Measurements from ENCODE around the gene SORL1-AS1.

SORL1-AS1 gene

DNA sequence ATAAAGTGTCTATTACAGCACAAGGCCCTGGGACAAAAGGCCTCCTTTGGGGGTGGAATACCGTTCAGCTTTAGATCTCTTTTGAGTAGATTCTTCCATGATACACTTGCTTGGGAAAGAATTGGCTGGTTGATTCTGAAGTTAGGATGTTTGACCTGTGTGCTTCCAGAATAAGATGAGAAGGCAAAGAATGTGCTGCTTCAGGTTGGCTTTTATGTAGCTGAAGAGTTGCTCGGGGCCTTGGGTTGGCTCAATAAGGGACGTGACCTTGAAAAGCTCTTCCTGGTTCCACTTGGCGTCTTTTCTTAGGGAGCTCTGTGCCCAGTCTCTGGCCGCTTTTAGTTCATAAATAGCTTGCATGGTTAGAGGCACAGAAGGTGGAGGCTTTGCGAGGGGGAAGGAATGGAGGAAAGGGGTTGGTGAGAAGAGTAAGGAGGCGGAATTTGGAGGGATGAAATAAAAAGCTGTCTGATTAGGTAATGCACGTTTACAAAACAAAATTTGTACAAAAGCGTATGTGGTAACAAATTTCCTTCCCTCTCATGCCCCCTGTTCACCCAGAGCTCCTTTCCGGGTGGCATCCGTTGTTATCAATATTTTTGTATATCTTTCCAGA, 4.2 kb upstream of the SORL1-AS1 start:
- no peak overlapping the region for H3K27ac ChIP-seq (ENCODE audit: low read depth, low read length)
- H3K27me3 ChIP-seq (ENCODE audit: control insufficient read depth, insufficient read depth, low read length), result no peaks in the 10 kb centered on the region

DNA sequence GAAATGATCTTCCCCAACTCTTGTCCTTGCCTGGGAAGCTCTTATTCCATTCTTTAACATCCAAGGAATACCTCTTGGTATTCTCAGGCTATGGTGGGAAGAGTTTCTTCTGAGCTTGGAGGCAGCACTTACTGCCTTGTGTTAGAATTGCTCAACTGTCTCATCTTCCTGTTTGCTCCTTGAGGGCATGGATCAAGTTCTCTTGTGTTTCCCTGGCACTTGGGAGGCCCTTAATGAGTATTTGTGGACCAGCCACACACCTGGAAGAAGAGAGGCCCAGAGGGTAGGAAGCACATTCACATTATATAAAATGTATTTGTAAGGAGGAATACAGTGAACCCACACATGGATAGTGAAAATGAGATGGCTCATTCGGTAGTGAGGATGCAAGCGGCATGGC, 3.4 kb upstream of the SORL1-AS1 start:
- no peaks in the 10 kb centered on the region for H3K27me3 ChIP-seq (ENCODE audit: control insufficient read depth, insufficient read depth, low read length)
- H3K27ac ChIP-seq (ENCODE audit: low read depth, low read length), result no peak overlapping the region
- H3K9ac ChIP-seq (ENCODE audit: low read length), result no peak overlapping the region

More for the DNA sequence above, 4.2 kb upstream of the SORL1-AS1 start:
- no peaks in the 10 kb centered on the region for H3K36me3 ChIP-seq (ENCODE audit: control insufficient read depth, insufficient read depth, low read length)
- no peak overlapping the region for H3K9ac ChIP-seq (ENCODE audit: low read length)
- peaks cover 3% of the 10 kb centered on the region for H3K4me1 ChIP-seq (ENCODE audit: control insufficient read depth, insufficient read depth, low read length)
- H3K4me3 ChIP-seq (ENCODE audit: low read length), result no peak overlapping the region

GRCh38 chr11:121455115-121455514, 2.3 kb upstream of the SORL1-AS1 start:
- no peaks in the 10 kb centered on the region for H3K36me3 ChIP-seq (ENCODE audit: control insufficient read depth, insufficient read depth, low read length)
- no peaks in the 10 kb centered on the region for H3K4me1 ChIP-seq (ENCODE audit: control insufficient read depth, insufficient read depth, low read length)
- H3K9ac ChIP-seq (ENCODE audit: low read length), result no peak overlapping the region
- H3K27ac ChIP-seq (ENCODE audit: low read depth, low read length), result no peak overlapping the region
- H3K4me3 ChIP-seq (ENCODE audit: low read length), result no peak overlapping the region
- H3K27me3 ChIP-seq (ENCODE audit: control insufficient read depth, insufficient read depth, low read length), result no peaks in the 10 kb centered on the region

More for the DNA sequence above, 3.4 kb upstream of the SORL1-AS1 start:
- Histone ChIP-seq H3K36me3 (ENCODE audit: control insufficient read depth, insufficient read depth, low read length) (no peaks in the 10 kb centered on the region), H3K4me3 (ENCODE audit: low read length) (no peak overlapping the region), H3K4me1 (ENCODE audit: control insufficient read depth, insufficient read depth, low read length) (peaks cover 3% of the 10 kb centered on the region)

DNA sequence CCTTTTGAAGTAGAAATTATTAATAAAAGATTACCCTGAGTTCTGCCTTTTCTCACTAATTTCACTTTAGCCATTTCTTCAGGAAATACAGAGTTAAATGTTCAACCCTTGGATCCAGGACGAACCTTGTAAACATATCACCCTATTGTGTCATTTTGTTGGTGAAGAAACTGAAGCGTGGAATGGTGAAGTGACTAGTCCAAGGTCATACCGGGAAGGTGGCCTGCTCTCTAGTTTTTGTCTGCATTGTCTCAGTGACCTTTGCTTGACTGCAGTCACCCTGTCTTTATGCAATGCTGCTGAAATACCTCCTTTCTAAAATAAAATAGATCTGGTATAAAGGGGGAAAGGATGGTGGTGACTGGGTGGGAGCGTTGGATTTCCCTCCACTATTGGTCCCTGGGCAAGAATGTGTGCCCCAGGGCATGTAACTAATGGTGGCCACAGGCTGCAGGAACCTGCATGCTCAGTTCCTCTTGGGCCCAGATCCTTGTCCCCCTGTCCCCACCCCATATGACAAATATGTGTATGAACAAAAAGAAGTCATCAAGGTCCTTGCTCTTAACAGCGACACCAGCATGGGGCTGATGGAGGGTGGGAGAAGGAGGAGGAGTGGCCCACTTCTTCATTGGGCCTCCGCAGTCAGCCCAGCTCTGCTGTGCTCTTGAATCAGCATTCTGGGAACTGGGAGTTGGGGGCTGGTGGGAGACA, 977 bp upstream of the SORL1-AS1 start:
- no peak overlapping the region for H3K27ac ChIP-seq (ENCODE audit: low read depth, low read length)
- H3K27me3 ChIP-seq (ENCODE audit: control insufficient read depth, insufficient read depth, low read length), result no peaks in the 10 kb centered on the region
- H3K36me3 ChIP-seq (ENCODE audit: control insufficient read depth, insufficient read depth, low read length), result no peaks in the 10 kb centered on the region
- peak overlapping the region; percentile 83 for H3K4me3 ChIP-seq (ENCODE audit: low read length)
- H3K4me1 ChIP-seq (ENCODE audit: control insufficient read depth, insufficient read depth, low read length), result no peaks in the 10 kb centered on the region
- H3K9ac ChIP-seq (ENCODE audit: low read length), result no peak overlapping the region

DNA sequence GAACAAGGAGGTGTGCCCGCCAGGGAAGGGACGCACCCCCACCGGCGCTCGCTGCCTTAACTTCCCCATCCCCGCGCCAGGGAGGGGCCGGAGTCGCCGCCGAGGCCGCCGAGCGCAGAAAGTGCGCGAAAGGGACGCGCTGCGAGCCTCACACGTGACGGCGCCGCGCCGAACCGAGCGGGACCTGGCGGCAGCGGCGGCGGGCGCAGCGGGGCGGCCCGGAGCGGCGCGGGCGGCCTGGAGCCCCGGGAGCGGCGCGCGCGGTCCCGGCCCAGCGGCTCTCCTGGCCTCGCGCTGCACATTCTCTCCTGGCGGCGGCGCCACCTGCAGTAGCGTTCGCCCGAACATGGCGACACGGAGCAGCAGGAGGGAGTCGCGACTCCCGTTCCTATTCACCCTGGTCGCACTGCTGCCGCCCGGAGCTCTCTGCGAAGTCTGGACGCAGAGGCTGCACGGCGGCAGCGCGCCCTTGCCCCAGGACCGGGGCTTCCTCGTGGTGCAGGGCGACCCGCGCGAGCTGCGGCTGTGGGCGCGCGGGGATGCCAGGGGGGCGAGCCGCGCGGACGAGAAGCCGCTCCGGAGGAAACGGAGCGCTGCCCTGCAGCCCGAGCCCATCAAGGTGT, 670 bp downstream of the SORL1-AS1 start, which contains the start of gene SORL1:
TSS of gene SORL1 (plus strand) at position 329 of the 623 bp plus-strand sequence. CDS start at position 347, 18 bp downstream.
- Histone ChIP-seq H3K4me1 (ENCODE audit: control insufficient read depth, insufficient read depth, low read length) (no peaks in the 10 kb centered on the region), H3K27me3 (ENCODE audit: control insufficient read depth, insufficient read depth, low read length) (no peaks in the 10 kb centered on the region), H3K36me3 (ENCODE audit: control insufficient read depth, insufficient read depth, low read length) (no peaks in the 10 kb centered on the region), H3K9ac (ENCODE audit: low read length) (peak within 1 kb of the TSS; percentile 43), H3K27ac (ENCODE audit: low read depth, low read length) (no peak within 1 kb of the TSS), H3K4me3 (ENCODE audit: low read length) (peak within 1 kb of the TSS; percentile 83)

DNA sequence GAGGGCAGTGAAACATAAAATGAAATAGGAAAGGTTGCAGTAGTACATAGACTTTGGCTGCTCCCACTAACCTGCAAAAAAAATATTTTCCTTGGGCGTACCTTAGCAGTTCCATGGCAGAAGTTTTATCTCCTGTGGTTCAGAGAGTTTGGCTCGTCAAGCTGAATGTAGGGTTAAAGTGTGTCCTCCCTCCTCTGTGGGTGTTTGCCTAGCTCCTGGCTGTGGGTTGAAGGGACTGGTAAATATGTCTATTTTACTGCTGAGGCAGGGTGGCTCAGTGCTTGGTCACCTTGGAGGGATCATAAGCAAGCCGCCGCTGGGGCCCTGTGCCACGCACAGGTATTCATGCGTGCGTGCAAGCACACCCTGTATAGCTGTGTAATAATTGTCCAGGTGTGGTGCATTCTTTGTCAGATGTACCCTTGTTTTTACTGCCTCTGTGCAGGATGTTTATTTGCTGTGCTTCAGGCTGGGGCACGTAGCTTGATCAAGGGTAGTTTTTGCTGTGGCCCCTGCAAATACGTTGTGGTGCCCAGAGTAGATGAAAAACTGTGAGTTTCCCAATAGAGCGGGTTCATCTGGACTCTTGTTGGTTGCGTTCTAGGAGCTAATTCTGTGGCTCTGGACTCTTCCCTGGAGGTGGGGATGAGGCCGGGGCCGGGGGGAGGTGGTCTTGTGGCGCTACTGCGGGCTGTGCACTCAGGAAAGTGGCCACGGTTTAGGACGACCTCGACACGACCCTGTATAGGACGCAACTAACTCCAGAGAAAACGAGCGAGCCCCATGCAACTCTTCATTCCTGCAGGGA, 1.4 kb downstream of the SORL1-AS1 start:
- Histone ChIP-seq H3K4me1 (ENCODE audit: control insufficient read depth, insufficient read depth, low read length) (no peaks in the 10 kb centered on the region), H3K27me3 (ENCODE audit: control insufficient read depth, insufficient read depth, low read length) (no peaks in the 10 kb centered on the region), H3K9ac (ENCODE audit: low read length) (peak overlapping the region; percentile 43), H3K36me3 (ENCODE audit: control insufficient read depth, insufficient read depth, low read length) (no peaks in the 10 kb centered on the region), H3K4me3 (ENCODE audit: low read length) (peak overlapping the region; percentile 83), H3K27ac (ENCODE audit: low read depth, low read length) (no peak overlapping the region)

- no peaks in the 10 kb centered on the region for H3K27me3 ChIP-seq (ENCODE audit: control insufficient read depth, insufficient read depth, low read length)
- no peak overlapping the region for H3K27ac ChIP-seq (ENCODE audit: low read depth, low read length)
Observed at GRCh38 chr11:121450401-121450800, 2.4 kb downstream of the SORL1-AS1 start.

DNA sequence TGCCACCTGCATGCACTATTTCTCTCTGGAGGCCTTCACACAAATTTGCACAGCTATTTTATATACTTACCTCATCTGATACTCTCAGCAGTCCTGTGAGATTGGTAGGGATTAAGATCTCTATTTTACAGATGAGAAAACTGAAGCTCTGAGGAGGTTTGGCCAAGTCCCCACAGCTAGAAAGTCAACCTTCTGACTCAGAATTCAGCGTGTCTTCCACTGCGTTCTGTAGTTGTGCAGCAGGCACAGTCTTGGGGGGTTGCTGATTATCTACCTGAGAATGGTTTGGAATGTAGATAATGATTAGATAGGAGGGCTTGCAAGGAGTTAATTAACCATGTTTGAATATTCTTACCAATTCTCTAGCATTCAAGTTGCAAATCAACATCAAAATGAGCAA, 3.1 kb downstream of the SORL1-AS1 start:
- no peaks in the 10 kb centered on the region for H3K4me1 ChIP-seq (ENCODE audit: control insufficient read depth, insufficient read depth, low read length)
- no peaks in the 10 kb centered on the region for H3K36me3 ChIP-seq (ENCODE audit: control insufficient read depth, insufficient read depth, low read length)
- no peak overlapping the region for H3K9ac ChIP-seq (ENCODE audit: low read length)
- no peak overlapping the region for H3K4me3 ChIP-seq (ENCODE audit: low read length)
- H3K27me3 ChIP-seq (ENCODE audit: control insufficient read depth, insufficient read depth, low read length), result no peaks in the 10 kb centered on the region
- no peak overlapping the region for H3K27ac ChIP-seq (ENCODE audit: low read depth, low read length)

More at GRCh38 chr11:121450401-121450800, 2.4 kb downstream of the SORL1-AS1 start:
- Histone ChIP-seq H3K9ac (ENCODE audit: low read length) (no peak overlapping the region), H3K4me3 (ENCODE audit: low read length) (peak overlapping the region; percentile 10), H3K4me1 (ENCODE audit: control insufficient read depth, insufficient read depth, low read length) (no peaks in the 10 kb centered on the region), H3K36me3 (ENCODE audit: control insufficient read depth, insufficient read depth, low read length) (no peaks in the 10 kb centered on the region)

DNA sequence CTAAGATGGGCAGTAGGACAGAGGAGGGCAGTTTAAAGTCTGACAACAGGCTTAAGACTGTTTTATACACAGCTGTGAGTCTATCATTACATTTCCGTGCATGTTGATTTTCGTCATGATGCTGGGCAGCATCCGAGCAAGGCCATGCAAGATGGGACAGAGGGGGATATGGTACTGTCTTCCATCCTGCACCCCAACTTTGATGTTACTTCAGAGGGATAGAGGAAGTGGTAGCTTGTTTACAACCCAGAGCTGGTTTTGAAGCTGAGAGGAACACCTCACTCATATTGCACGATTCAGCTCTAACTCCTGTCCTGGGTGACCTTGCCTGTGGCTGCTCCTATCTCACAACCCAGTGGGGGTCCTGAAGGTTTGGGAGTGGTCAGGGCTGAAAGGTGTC, 3.6 kb downstream of the SORL1-AS1 start:
- no peak overlapping the region for H3K9ac ChIP-seq (ENCODE audit: low read length)
- H3K4me3 ChIP-seq (ENCODE audit: low read length), result no peak overlapping the region
- no peaks in the 10 kb centered on the region for H3K36me3 ChIP-seq (ENCODE audit: control insufficient read depth, insufficient read depth, low read length)
- no peaks in the 10 kb centered on the region for H3K4me1 ChIP-seq (ENCODE audit: control insufficient read depth, insufficient read depth, low read length)
- no peaks in the 10 kb centered on the region for H3K27me3 ChIP-seq (ENCODE audit: control insufficient read depth, insufficient read depth, low read length)
- H3K27ac ChIP-seq (ENCODE audit: low read depth, low read length), result no peak overlapping the region

GRCh38 chr11:121448431-121448941, 4.3 kb downstream of the SORL1-AS1 start:
- Histone ChIP-seq H3K4me1 (ENCODE audit: control insufficient read depth, insufficient read depth, low read length) (no peaks in the 10 kb centered on the region), H3K27me3 (ENCODE audit: control insufficient read depth, insufficient read depth, low read length) (no peaks in the 10 kb centered on the region), H3K27ac (ENCODE audit: low read depth, low read length) (no peak overlapping the region), H3K4me3 (ENCODE audit: low read length) (no peak overlapping the region), H3K9ac (ENCODE audit: low read length) (no peak overlapping the region), H3K36me3 (ENCODE audit: control insufficient read depth, insufficient read depth, low read length) (no peaks in the 10 kb centered on the region)

- Histone ChIP-seq H3K4me3 (ENCODE audit: low read length) (no peak overlapping the region), H3K27me3 (ENCODE audit: control insufficient read depth, insufficient read depth, low read length) (no peaks in the 10 kb centered on the region), H3K9ac (ENCODE audit: low read length) (no peak overlapping the region), H3K36me3 (ENCODE audit: control insufficient read depth, insufficient read depth, low read length) (no peaks in the 10 kb centered on the region), H3K27ac (ENCODE audit: low read depth, low read length) (no peak overlapping the region), H3K4me1 (ENCODE audit: control insufficient read depth, insufficient read depth, low read length) (no peaks in the 10 kb centered on the region)
Observed at GRCh38 chr11:121448011-121448410, 4.8 kb downstream of the SORL1-AS1 start.

- Histone ChIP-seq H3K27ac (ENCODE audit: low read depth, low read length) (no peak overlapping the region), H3K36me3 (ENCODE audit: control insufficient read depth, insufficient read depth, low read length) (no peaks in the 10 kb centered on the region), H3K27me3 (ENCODE audit: control insufficient read depth, insufficient read depth, low read length) (no peaks in the 10 kb centered on the region), H3K9ac (ENCODE audit: low read length) (no peak overlapping the region), H3K4me3 (ENCODE audit: low read length) (no peak overlapping the region), H3K4me1 (ENCODE audit: control insufficient read depth, insufficient read depth, low read length) (no peaks in the 10 kb centered on the region)
Observed at GRCh38 chr11:121446752-121447156, 6.0 kb downstream of the SORL1-AS1 start.

Measured in rectal smooth muscle tissue (tissue), 1 donor.